ENCODE results near the gene OXA1L. TPM values are rescaled to one million over a fixed set of nuclear protein-coding genes. Genes with fewer than 3 reads are reported as not detected.

The OXA1L gene
- polyA plus RNA-seq, 1 experiment: 181 TPM

DNA sequence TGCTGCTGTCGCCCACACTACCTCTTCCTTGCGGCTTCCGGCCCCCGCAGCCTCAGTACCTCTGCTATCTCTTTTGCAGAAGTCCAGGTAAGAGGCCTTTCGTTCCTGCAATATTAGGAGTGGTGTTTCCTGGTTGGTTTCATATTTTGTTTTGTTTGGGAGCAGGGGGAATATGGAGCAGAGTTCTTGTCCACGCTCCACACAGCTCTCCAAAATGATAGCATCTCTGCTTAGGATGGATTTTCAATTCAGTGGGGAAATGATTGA, 768 bp downstream of the OXA1L start:
- CTCF ChIA-PET: interaction anchor here (1.1 to 3.5 kb wide), 4 partner anchors 87 to 210 kb away, joined by 4 to 34 read pairs (median 19); no protein-coding TSS in a partner anchor
- TF ChIP-seq CTCF (IDR thresholded peaks at IDR 0.05; ENCODE audit: low read depth, low read length): no peak
- no peak for DNase-seq (ENCODE audit: low read depth, low spot score)
- H3K9me3 ChIP-seq (ENCODE audit: control insufficient read depth, insufficient read depth, low read length): peaks cover 6% of the 10 kb centered on the region
- POLR2A ChIA-PET: interaction anchor here (1.4 to 1.5 kb wide), 3 partner anchors 52 to 84 kb away, joined by 3 to 7 read pairs (median 5); no protein-coding TSS in a partner anchor
- peak overlapping the region; percentile 21 for H3K27ac ChIP-seq (ENCODE audit: low read depth, low read length)
- peak overlapping the region; percentile 100 for H3K4me3 ChIP-seq (ENCODE audit: low read depth, low read length)
- H3K27me3 ChIP-seq (ENCODE audit: control insufficient read depth, insufficient read depth, low read length): no peaks in the 10 kb centered on the region

DNA sequence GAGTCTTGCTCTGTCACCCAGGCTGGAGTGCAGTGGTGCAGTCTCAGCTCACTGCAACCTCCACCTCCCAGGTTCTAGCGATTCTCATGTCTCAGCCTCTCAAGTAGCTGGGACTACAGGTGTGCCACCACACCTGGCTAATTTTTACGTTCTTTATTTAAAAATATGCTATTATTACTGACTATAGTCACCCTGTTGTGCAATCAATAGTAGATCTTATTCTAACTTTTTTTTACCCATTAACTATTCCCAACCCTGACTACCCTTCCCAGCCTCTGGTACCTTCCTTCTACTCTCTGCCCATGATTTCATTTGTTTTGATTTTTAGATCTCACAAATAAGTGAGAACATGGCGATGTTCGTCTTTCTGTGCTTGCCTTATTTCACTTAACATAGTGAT, 2.5 kb downstream of the OXA1L start:
- ChIA-PET CTCF (interaction anchor here (1.2 to 3.5 kb wide), 2 partner anchors 198 to 212 kb away, joined by 6 to 34 read pairs; no protein-coding TSS in a partner anchor), POLR2A (no interaction called here)
- no peak overlapping the region for H3K4me3 ChIP-seq (ENCODE audit: low read depth, low read length)

GRCh38 chr14:22769369-22769768, 2.9 kb downstream of the OXA1L start:
- CTCF ChIA-PET: interaction anchor here (1.2 to 3.5 kb wide), 2 partner anchors 198 to 212 kb away, joined by 6 to 34 read pairs; no protein-coding TSS in a partner anchor
- TF ChIP-seq CTCF (IDR thresholded peaks at IDR 0.05; ENCODE audit: low read depth, low read length): no peak
- peaks cover 5% of the 10 kb centered on the region; the same call in 1 of the 2 replicates for H3K9me3 ChIP-seq (ENCODE audit: control insufficient read depth, insufficient read depth, low read length)
- H3K4me3 ChIP-seq (ENCODE audit: low read depth, low read length): no peak overlapping the region
- H3K27ac ChIP-seq (ENCODE audit: low read depth, low read length): no peak overlapping the region
- POLR2A ChIA-PET: no interaction called here
- DNase-seq (ENCODE audit: low read depth, low spot score): no peak
- H3K27me3 ChIP-seq (ENCODE audit: control insufficient read depth, insufficient read depth, low read length): no peaks in the 10 kb centered on the region

More for the DNA sequence above, 2.5 kb downstream of the OXA1L start:
- TF ChIP-seq CTCF (IDR thresholded peaks at IDR 0.05; ENCODE audit: low read depth, low read length): no peak
- H3K27me3 ChIP-seq (ENCODE audit: control insufficient read depth, insufficient read depth, low read length): no peaks in the 10 kb centered on the region
- no peak for DNase-seq (ENCODE audit: low read depth, low spot score)
- peaks cover 5% of the 10 kb centered on the region; the same call in 1 of the 2 replicates for H3K9me3 ChIP-seq (ENCODE audit: control insufficient read depth, insufficient read depth, low read length)
- no peak overlapping the region for H3K27ac ChIP-seq (ENCODE audit: low read depth, low read length)

GRCh38 chr14:22770481-22771187, 4.1 kb downstream of the OXA1L start:
- Histone ChIP-seq H3K27ac (ENCODE audit: low read depth, low read length) (no peak overlapping the region), H3K4me3 (ENCODE audit: low read depth, low read length) (no peak overlapping the region), H3K27me3 (ENCODE audit: control insufficient read depth, insufficient read depth, low read length) (no peaks in the 10 kb centered on the region), H3K9me3 (ENCODE audit: control insufficient read depth, insufficient read depth, low read length) (peaks cover 5% of the 10 kb centered on the region; the same call in 1 of the 2 replicates)
- ChIA-PET CTCF (no interaction called here), POLR2A (no interaction called here)
- no peak for DNase-seq (ENCODE audit: low read depth, low spot score)
- TF ChIP-seq CTCF (IDR thresholded peaks at IDR 0.05; ENCODE audit: low read depth, low read length): no peak

DNA sequence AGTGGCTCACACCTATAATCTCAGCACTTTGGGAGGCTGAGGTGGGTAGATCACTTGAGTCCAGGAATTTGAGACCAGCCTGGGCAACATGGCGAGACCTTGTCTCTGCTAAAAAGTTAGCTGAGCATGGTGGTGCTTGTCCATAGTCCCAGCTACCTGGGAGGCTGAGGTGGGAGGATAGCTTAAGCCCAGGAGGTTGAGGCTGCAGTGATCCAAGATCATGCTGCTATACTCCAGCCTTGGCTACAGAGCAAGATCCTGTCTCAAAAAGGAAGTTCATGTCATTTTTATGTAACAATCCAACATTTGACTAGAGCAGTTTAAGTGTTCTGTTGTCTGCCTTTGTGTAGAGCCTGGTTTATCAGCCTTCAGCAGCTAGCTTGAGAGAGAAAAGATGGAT, 6.2 kb downstream of the OXA1L start:
- TF ChIP-seq CTCF (IDR thresholded peaks at IDR 0.05; ENCODE audit: low read depth, low read length): no peak
- Histone ChIP-seq H3K27me3 (ENCODE audit: control insufficient read depth, insufficient read depth, low read length) (no peaks in the 10 kb centered on the region), H3K27ac (ENCODE audit: low read depth, low read length) (no peak overlapping the region), H3K4me3 (ENCODE audit: low read depth, low read length) (no peak overlapping the region), H3K9me3 (ENCODE audit: control insufficient read depth, insufficient read depth, low read length) (no peaks in the 10 kb centered on the region)
- POLR2A ChIA-PET: no interaction called here
- no peak for DNase-seq (ENCODE audit: low read depth, low spot score)
- CTCF ChIA-PET: interaction anchor here (1.0 to 2.2 kb wide), 2 partner anchors 202 to 216 kb away, joined by 4 to 8 read pairs; no protein-coding TSS in a partner anchor

Measured in AG04450 (cell line).